H1 (cell line): Measurements from ENCODE around the gene ANKH. TPM values are rescaled to one million over a fixed set of nuclear protein-coding genes. Genes with fewer than 3 reads are reported as not detected.

ENCODE experiments used
- CTCF ChIA-PET: fragments of 300-600 bp; sonication (Branson Sonifier 250); formaldehyde crosslinking; loops from one replicate; lab custom pipeline; 2021; ENCODE audit not compliant: partially characterized antibody; lab: Charles Lee
- POLR2A ChIA-PET: fragments of 300-600 bp; sonication (Branson Sonifier 250); formaldehyde crosslinking; loops from one replicate; lab custom pipeline; 2021; ENCODE audit warnings: inconsistent platforms; ENCODE audit not compliant: partially characterized antibody; lab: Charles Lee
- DNase-seq, 2 experiments: peaks; one replicate each; pipeline versions ENCODE4 v3.0.0 to v3.0.0-alpha.2; 2010 to 2022; ENCODE audit warnings: low spot score in 2 of 2, low read depth in 1 of 2, mixed read lengths in 1 of 2
- FAIRE-seq: peaks from 2 replicates; lab custom pipeline; 2011; peaks lifted over from hg19 to GRCh38; lab: Jason Lieb, UNC
- H2AFZ ChIP-seq: 2 replicates; pipeline ENCODE4 v1.8.1; 2012; ENCODE audit warnings: low read length, inconsistent platforms
- H2AK5ac ChIP-seq: 2 replicates; pipeline ENCODE4 v1.6.1; 2013; ENCODE audit warnings: low read depth, low read length
- H2BK120ac ChIP-seq: replicated peaks from 2 replicates; pipeline ENCODE3; 2013; ENCODE audit warnings: low read depth, low read length, inconsistent platforms
- H2BK12ac ChIP-seq: 2 replicates; pipeline ENCODE4 v1.6.1; 2013; ENCODE audit warnings: low read depth, low read length
- H2BK15ac ChIP-seq: 2 replicates; pipeline ENCODE4 v1.6.1; 2013; ENCODE audit warnings: low read length
- H2BK20ac ChIP-seq: 2 replicates; pipeline ENCODE4 v1.6.1; 2013; ENCODE audit warnings: low read length
- H2BK5ac ChIP-seq: 2 replicates; pipeline ENCODE4 v1.6.1; 2013; ENCODE audit warnings: low read depth, low read length
- H3K14ac ChIP-seq: 2 replicates; pipeline ENCODE4 v1.6.1; 2013; ENCODE audit warnings: inconsistent platforms; ENCODE audit not compliant: insufficient read length
- H3K18ac ChIP-seq: 2 replicates; pipeline ENCODE4 v1.6.1; 2013; ENCODE audit warnings: low read length; ENCODE audit errors: extremely low read depth
- H3K23ac ChIP-seq: 2 replicates; pipeline ENCODE4 v1.6.1; 2013; ENCODE audit warnings: inconsistent platforms; ENCODE audit not compliant: insufficient read length
- H3K23me2 ChIP-seq: 2 replicates; pipeline ENCODE4 v1.6.1; 2013; ENCODE audit warnings: low read depth, low read length
- H3K27ac ChIP-seq: 2 replicates; pipeline ENCODE4 v1.6.1; 2011; ENCODE audit warnings: low read depth, low read length, inconsistent platforms
- H3K27me3 ChIP-seq, 4 experiments: replicated peaks in 1 of 4; 1 replicate in 1 of 4; 2 replicates in 3 of 4; pipeline versions ENCODE4 v1.6.1 to v1.8.1; 2011 to 2013; ENCODE audit warnings: low read length in 3 of 4, mild to moderate bottlenecking in 3 of 4, inconsistent platforms in 2 of 4, mixed read lengths in 2 of 4, moderate library complexity in 1 of 4; ENCODE audit not compliant: control insufficient read depth in 3 of 4, insufficient read depth in 3 of 4; ENCODE audit errors: extremely low read depth in 1 of 4
- H3K36me3 ChIP-seq, 4 experiments: 2 replicates each; pipeline versions ENCODE4 v1.6.1 to v1.8.1; 2011 to 2013; ENCODE audit warnings: mild to moderate bottlenecking in 4 of 4, low read length in 3 of 4, moderate library complexity in 2 of 4, control low read depth in 1 of 4, inconsistent platforms in 1 of 4; ENCODE audit not compliant: insufficient read depth in 4 of 4, control insufficient read depth in 2 of 4
- H3K4ac ChIP-seq: replicated peaks from 2 replicates; pipeline ENCODE3; 2013; ENCODE audit warnings: low read length, low read depth, mixed read lengths, inconsistent platforms; ENCODE audit not compliant: insufficient read length
- H3K4me1 ChIP-seq, 4 experiments: replicated peaks in 1 of 4; 1 replicate in 1 of 4; 2 replicates in 3 of 4; pipeline versions ENCODE4 v1.6.1 to v1.8.1; 2011 to 2013; ENCODE audit warnings: low read length in 3 of 4, inconsistent platforms in 2 of 4, mixed read lengths in 1 of 4; ENCODE audit not compliant: insufficient read depth in 4 of 4, control insufficient read depth in 3 of 4
- H3K4me2 ChIP-seq, 2 experiments: 2 replicates each; pipeline versions ENCODE4 v1.6.1 to v1.8.1; 2011 to 2013; ENCODE audit warnings: low read depth in 2 of 2, low read length in 2 of 2, control low read depth in 1 of 2, inconsistent platforms in 1 of 2, mild to moderate bottlenecking in 1 of 2; ENCODE audit not compliant: insufficient read depth in 1 of 2
- H3K4me3 ChIP-seq, 4 experiments: fragments of 200-600, 300-600 bp in 1 of 4; sonication (generic), shearing (Covaris generic), sonication (Bioruptor Twin) in 1 of 4; 2 replicates each; pipeline versions ENCODE4 v1.5.1 to v1.8.1; 2011 to 2016; ENCODE audit warnings: low read length in 4 of 4, low read depth in 3 of 4, control low read depth in 2 of 4, inconsistent platforms in 2 of 4, mild to moderate bottlenecking in 2 of 4, mixed read lengths in 1 of 4, moderate library complexity in 1 of 4; ENCODE audit not compliant: insufficient read depth in 2 of 4; ENCODE audit errors: extremely low read depth in 1 of 4
- H3K56ac ChIP-seq: replicated peaks from 2 replicates; pipeline ENCODE3; 2013; ENCODE audit warnings: low read depth, mild to moderate bottlenecking, mixed read lengths, low read length, inconsistent platforms; ENCODE audit not compliant: insufficient read length
- H3K79me1 ChIP-seq: 2 replicates; pipeline ENCODE4 v1.6.1; 2013; ENCODE audit warnings: low read depth, low read length, control low read depth
- H3K79me2 ChIP-seq, 2 experiments: 2 replicates each; pipeline versions ENCODE4 v1.6.1 to v1.8.1; 2012 to 2013; ENCODE audit warnings: low read length in 2 of 2, mild to moderate bottlenecking in 2 of 2, inconsistent platforms in 1 of 2; ENCODE audit not compliant: insufficient read depth in 2 of 2, control insufficient read depth in 1 of 2
- H3K9ac ChIP-seq, 4 experiments: replicated peaks in 1 of 4; 1 replicate in 1 of 4; 2 replicates in 3 of 4; pipeline versions ENCODE4 v1.6.1 to v1.8.1; 2011 to 2013; ENCODE audit warnings: low read depth in 3 of 4, low read length in 3 of 4, control low read depth in 2 of 4, mild to moderate bottlenecking in 2 of 4, moderate library complexity in 2 of 4, inconsistent platforms in 1 of 4; ENCODE audit errors: extremely low read depth in 1 of 4
- H3K9me3 ChIP-seq, 2 experiments: 2 replicates each; pipeline versions ENCODE4 v1.6.1 to v1.8.1; 2012 to 2013; ENCODE audit warnings: mild to moderate bottlenecking in 2 of 2, moderate library complexity in 2 of 2, control low read depth in 1 of 2, inconsistent platforms in 1 of 2, low read depth in 1 of 2, low read length in 1 of 2, mixed read lengths in 1 of 2; ENCODE audit not compliant: insufficient read depth in 2 of 2
- H4K20me1 ChIP-seq, 2 experiments: replicated peaks in 1 of 2; 2 replicates each; pipeline versions ENCODE3 to v1.8.1; 2011 to 2013; ENCODE audit warnings: inconsistent platforms in 2 of 2, low read length in 2 of 2, mild to moderate bottlenecking in 1 of 2; ENCODE audit not compliant: insufficient read depth in 2 of 2, control insufficient read depth in 1 of 2
- H4K5ac ChIP-seq: 2 replicates; pipeline ENCODE4 v1.6.1; 2013; ENCODE audit warnings: low read length, low read depth, mixed read lengths, inconsistent platforms; ENCODE audit not compliant: insufficient read length
- H4K8ac ChIP-seq: 2 replicates; pipeline ENCODE4 v1.8.0; 2013; ENCODE audit warnings: mild to moderate bottlenecking, moderate library complexity, low read length, inconsistent platforms; ENCODE audit not compliant: insufficient read depth; ENCODE audit errors: extremely low read depth
- H4K91ac ChIP-seq: replicated peaks from 2 replicates; pipeline ENCODE3; 2013; ENCODE audit warnings: low read length, mixed read lengths, inconsistent platforms; ENCODE audit not compliant: insufficient read length
- CTCF ChIP-seq, 3 experiments: IDR thresholded peaks; 1 replicate in 2 of 3; 2 replicates in 1 of 3; pipeline versions ENCODE4 v1.5.1 to v1.6.1; 2011; ENCODE audit warnings: low read length in 3 of 3, mild to moderate bottlenecking in 3 of 3, inconsistent platforms in 2 of 3, low read depth in 1 of 3, moderate library complexity in 1 of 3; ENCODE audit not compliant: insufficient read depth in 1 of 3; ENCODE audit errors: control extremely low read depth in 1 of 3
- WGBS, 2 experiments: shearing (Covaris generic) in 1 of 2; methylation state at CpG; one replicate each; pipeline versions ENCODE4 v1.1.6 to v1.1.7; 2013 to 2015; ENCODE audit warnings: low lambda C conversion rate in 2 of 2, mixed read lengths in 2 of 2, inconsistent platforms in 1 of 2, low coverage in 1 of 2, missing lambda C conversion rate in 1 of 2; ENCODE audit not compliant: insufficient replicate concordance in 2 of 2, insufficient coverage in 1 of 2, insufficient read length in 1 of 2; ENCODE audit errors: extremely low coverage in 1 of 2, missing lambda C conversion rate in 1 of 2; 5-methylcytosine and 5-hydroxymethylcytosine counted together
- polyA plus RNA-seq, 7 experiments: library from polyadenylated mRNA; depleted of rRNA in 3 of 7; stranded (reverse) in 5 of 7; unstranded in 2 of 7; fragments of >200 nt in 5 of 7; fragments of 200-250 nt in 2 of 7; gene quantifications; 1 replicate in 5 of 7; 2 replicates in 1 of 7; 4 replicates in 1 of 7; pipeline versions ENCODE4 v1.2.1 to v1.2.3, GENCODE V29; 2011 to 2013; ENCODE audit warnings: missing spikeins in 2 of 7, mixed read lengths in 2 of 7
- total RNA-seq: library from RNA; stranded (reverse); fragmentation: NEBNext Ultra II Directional; extraction: Animal tissue kit (Norgen Biotek cat#: 25700); gene quantifications from 2 replicates; pipeline ENCODE4 v1.2.1, GENCODE V29; 2021

The ANKH gene
- total and polyA plus RNA-seq, 2 of the 8 experiments (the other 6 are each of a cell fraction or from before 2014, with no cell fraction given): 5.3 to 13.0 TPM

- no peak overlapping the region for H2BK120ac ChIP-seq
- no peak overlapping the region for H3K14ac ChIP-seq
- no peak overlapping the region for H2AK5ac ChIP-seq
- H2AFZ ChIP-seq: no peak overlapping the region
- H2BK5ac ChIP-seq: no peak overlapping the region
- H3K79me2 ChIP-seq: no peaks in the 10 kb centered on the region
- DNase-seq: peak in 1 of 2 experiments; percentile 13
- H4K91ac ChIP-seq: no peak overlapping the region
- H3K4me1 ChIP-seq: peaks cover 0 to 11% (median 0%) of the 10 kb centered on the region in 4 experiments; a peak in 2 of 7 replicates
- H4K20me1 ChIP-seq: no peaks in the 10 kb centered on the region
- no peak overlapping the region for H3K56ac ChIP-seq
- H3K27ac ChIP-seq: no peak overlapping the region
- H4K8ac ChIP-seq: no peak overlapping the region
- H3K36me3 ChIP-seq: no peaks in the 10 kb centered on the region
- H3K4me2 ChIP-seq: no peak overlapping the region
- no peak overlapping the region for H3K4ac ChIP-seq
- no peaks in the 10 kb centered on the region for H3K23me2 ChIP-seq
- no peak overlapping the region for H2BK20ac ChIP-seq
- no peak overlapping the region for H2BK12ac ChIP-seq
- no peaks in the 10 kb centered on the region; the same call in 1 of the 2 replicates for H3K79me1 ChIP-seq
- WGBS, 2 experiments: 76% methylated on average over 4 of the region's 4 CpGs; no CpG with 5 or more reads in 1 of the 2 experiments
- H3K18ac ChIP-seq: no peak overlapping the region
- ChIA-PET POLR2A (interaction anchor here (0.7 kb wide), 1 partner anchor 16 kb away, joined by 3 read pairs; no protein-coding TSS in a partner anchor), CTCF (interaction anchor here (0.6 to 5.1 kb wide), 24 partner anchors 10 to 821 kb away, joined by 3 to 37 read pairs (median 4); no protein-coding TSS in a partner anchor)
- no peak overlapping the region for H2BK15ac ChIP-seq
- H3K9ac ChIP-seq: no peak overlapping the region
- no peak overlapping the region for H3K23ac ChIP-seq
- no peaks in the 10 kb centered on the region for H3K27me3 ChIP-seq
- no peak overlapping the region for H3K4me3 ChIP-seq
- H3K9me3 ChIP-seq: no peaks in the 10 kb centered on the region; a peak in 1 of 4 replicates
- no peak overlapping the region for H4K5ac ChIP-seq
- FAIRE-seq: no peak
- peak; percentile 45 to 61 (median 56); a peak in 3 of 4 replicates for TF ChIP-seq CTCF (IDR thresholded peaks at IDR 0.05; ENCODE audit: control extremely low read depth in 1 of 3, insufficient read depth in 1 of 3, low read depth in 1 of 3, low read length in 3 of 3)
Measured at GRCh38 chr5:14778792-14779070, 92.8 kb downstream of the ANKH start.
